ENCODE measurements around the gene EGFL8. TPM values are rescaled to one million over a fixed set of nuclear protein-coding genes. Genes with fewer than 3 reads are reported as not detected.
A peak's percentile ranks its signal among the peaks of the same experiment; 100 is the strongest.

Gene EGFL8
- total and polyA plus RNA-seq, 4 donors, result 1.8 to 8.2 (median 1.9) TPM

GRCh38 chr6:32189069-32189741 is 24.8 kb downstream of the EGFL8 start:
- H3K4me3 ChIP-seq (ENCODE audit: low read depth in 1 of 3, low read length in 3 of 3), result peak overlapping the region; percentile 63 to 72 (median 72)
- no peak for DNase-seq (ENCODE audit: low spot score)
- no peaks in the 10 kb centered on the region for H3K27me3 ChIP-seq (ENCODE audit: control insufficient read depth in 4 of 4, insufficient read depth in 4 of 4, low read length in 3 of 4)
- WGBS, result 10% methylated on average over 10 of the region's 10 CpGs
- peaks cover 7 to 27% (median 16%) of the 10 kb centered on the region in 4 donors for H3K4me1 ChIP-seq (ENCODE audit: control insufficient read depth in 4 of 4, insufficient read depth in 4 of 4, low read length in 3 of 4)
- no peaks in the 10 kb centered on the region for H3K9me3 ChIP-seq (ENCODE audit: control insufficient read depth in 4 of 4, low read length in 3 of 4)
- H3K36me3 ChIP-seq (ENCODE audit: control insufficient read depth in 4 of 4, insufficient read depth in 3 of 4, low read depth in 1 of 4, low read length in 3 of 4), result peaks cover 0 to 14% (median 8%) of the 10 kb centered on the region in 4 donors
- peak overlapping the region; percentile 88 for H3K9ac ChIP-seq (ENCODE audit: low read depth in 1 of 2, low read length in 2 of 2)
- TF ChIP-seq HNF4A (conservative IDR thresholded peaks at IDR 0.05) (no peak), SP1 (IDR thresholded peaks at IDR 0.05) (no peak), FOXA1 (IDR thresholded peaks at IDR 0.05) (no peak), MAX (IDR thresholded peaks at IDR 0.05) (no peak), JUND (IDR thresholded peaks at IDR 0.05) (no peak), REST (IDR thresholded peaks at IDR 0.05) (no peak), YY1 (IDR thresholded peaks at IDR 0.05) (no peak), EGR1 (IDR thresholded peaks at IDR 0.05; ENCODE audit: low read depth in 2 of 2) (no peak), NR2F2 (IDR thresholded peaks at IDR 0.05) (no peak), ZBTB33 (IDR thresholded peaks at IDR 0.05) (no peak), GABPA (IDR thresholded peaks at IDR 0.05 in 1 of 2, conservative IDR thresholded peaks at IDR 0.05 in 1 of 2) (no peak), TAF1 (conservative IDR thresholded peaks at IDR 0.05) (no peak), CTCF (IDR thresholded peaks at IDR 0.05; ENCODE audit: low read depth, low read length, missing input control) (no peak), RAD21 (IDR thresholded peaks at IDR 0.05) (no peak)
- peak overlapping the region; percentile 75 to 97 for H3K27ac ChIP-seq (ENCODE audit: low read depth in 1 of 2, low read length in 2 of 2)

- TF ChIP-seq FOXA1 (IDR thresholded peaks at IDR 0.05) (no peak), REST (IDR thresholded peaks at IDR 0.05) (no peak), EGR1 (IDR thresholded peaks at IDR 0.05; ENCODE audit: low read depth in 2 of 2) (no peak), FOXA2 (IDR thresholded peaks at IDR 0.05) (no peak), HNF4G (IDR thresholded peaks at IDR 0.05) (no peak), HNF4A (conservative IDR thresholded peaks at IDR 0.05) (no peak), YY1 (IDR thresholded peaks at IDR 0.05) (no peak), RAD21 (IDR thresholded peaks at IDR 0.05) (no peak), NR2F2 (IDR thresholded peaks at IDR 0.05) (no peak), JUND (IDR thresholded peaks at IDR 0.05) (no peak)
- H3K36me3 ChIP-seq (ENCODE audit: control insufficient read depth in 4 of 4, insufficient read depth in 3 of 4, low read depth in 1 of 4, low read length in 3 of 4), result peaks cover 0 to 14% (median 8%) of the 10 kb centered on the region in 4 donors
- peak overlapping the region; percentile 75 to 97 for H3K27ac ChIP-seq (ENCODE audit: low read depth in 1 of 2, low read length in 2 of 2)
- H3K9ac ChIP-seq (ENCODE audit: low read depth in 1 of 2, low read length in 2 of 2), result peak overlapping the region; percentile 88
- WGBS, result 13% methylated on average over 23 of the region's 23 CpGs
- peak; percentile 53 for DNase-seq (ENCODE audit: low spot score)
- no peaks in the 10 kb centered on the region for H3K27me3 ChIP-seq (ENCODE audit: control insufficient read depth in 4 of 4, insufficient read depth in 4 of 4, low read length in 3 of 4)
- H3K4me3 ChIP-seq (ENCODE audit: low read depth in 1 of 3, low read length in 3 of 3), result peak overlapping the region; percentile 63 to 72 (median 72)
- peaks cover 8 to 28% (median 17%) of the 10 kb centered on the region in 4 donors for H3K4me1 ChIP-seq (ENCODE audit: control insufficient read depth in 4 of 4, insufficient read depth in 4 of 4, low read length in 3 of 4)
- H3K9me3 ChIP-seq (ENCODE audit: control insufficient read depth in 4 of 4, low read length in 3 of 4), result no peaks in the 10 kb centered on the region
Observed at GRCh38 chr6:32189742-32190053, 25.3 kb downstream of the EGFL8 start.
